ENCODE results near the gene FGF3. TPM values are rescaled to one million over a fixed set of nuclear protein-coding genes. Genes with fewer than 3 reads are reported as not detected.

FGF3 gene
- total RNA-seq, 1 donor from 2014 or later, result not detected

DNA sequence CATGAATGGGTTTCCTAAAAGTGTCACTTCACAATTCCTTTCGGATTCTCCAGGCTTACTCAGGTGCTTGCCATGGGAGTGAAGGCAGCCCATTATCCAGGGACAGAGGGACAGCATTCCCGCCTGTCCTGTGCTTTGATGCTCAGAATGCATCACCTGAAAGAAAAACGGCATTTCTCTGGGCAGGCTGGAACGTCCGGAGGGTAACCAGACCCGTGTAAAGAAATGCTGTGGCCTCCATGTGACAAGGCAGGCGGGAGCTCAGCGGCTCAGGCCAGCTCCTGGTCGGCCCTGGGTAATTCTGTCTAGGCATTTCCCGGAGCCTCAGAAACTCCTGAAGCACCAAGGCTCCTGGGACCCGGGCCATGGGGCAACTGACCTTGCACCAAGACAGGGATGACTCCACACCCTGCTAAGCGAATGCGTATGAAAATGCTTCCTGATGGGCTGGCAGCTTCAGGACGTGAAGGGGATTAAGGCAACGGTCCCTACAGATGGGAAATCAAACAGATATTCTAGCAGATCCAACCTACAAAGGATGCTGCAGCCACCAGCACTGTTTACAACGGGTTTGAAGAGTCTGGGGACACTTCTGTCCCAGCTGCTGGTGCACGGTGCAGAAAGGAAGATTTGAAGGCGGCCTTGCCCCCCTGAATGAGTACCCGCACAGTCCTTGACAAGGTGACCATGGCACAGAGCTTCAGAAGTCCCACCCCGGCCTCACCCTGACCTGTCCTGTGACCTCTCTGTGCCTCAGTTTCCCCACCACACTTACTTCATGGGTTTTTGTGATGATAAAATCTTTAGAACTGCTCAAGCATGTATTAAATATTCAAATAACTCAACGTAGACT lies 13.6 kb upstream of the FGF3 start:
- H3K9me3 ChIP-seq (ENCODE audit: insufficient read depth, low read depth, low read length), result no peaks in the 10 kb centered on the region
- H3K4me3 ChIP-seq (ENCODE audit: insufficient read depth, low read depth, low read length), result no peak overlapping the region
- H4K20me1 ChIP-seq (ENCODE audit: insufficient read depth, low read length), result no peaks in the 10 kb centered on the region
- no peaks in the 10 kb centered on the region for H3K36me3 ChIP-seq (ENCODE audit: insufficient read depth, low read length)
- H3K27ac Mint-ChIP-seq (ENCODE audit: unreplicated experiment), result no peak overlapping the region
- H3K4me1 Mint-ChIP-seq (ENCODE audit: low read depth, unreplicated experiment), result no peaks in the 10 kb centered on the region
- H3K4me3 Mint-ChIP-seq (ENCODE audit: unreplicated experiment), result no peak overlapping the region
- TF ChIP-seq CTCF (IDR thresholded peaks at IDR 0.05; ENCODE audit: insufficient read depth, low read depth, low read length) (no peak), EZH2 (IDR thresholded peaks at IDR 0.05; ENCODE audit: insufficient read depth, low read length) (no peak)
- no peak overlapping the region for H3K27ac ChIP-seq (ENCODE audit: low read depth, low read length)
- H3K4me2 ChIP-seq (ENCODE audit: low read length), result no peak overlapping the region
- FAIRE-seq, result no peak
- peaks cover 53% of the 10 kb centered on the region for H3K27me3 Mint-ChIP-seq (ENCODE audit: low read depth, unreplicated experiment)
- H3K9ac ChIP-seq (ENCODE audit: low read length), result no peak overlapping the region
- no peak overlapping the region for H2AFZ ChIP-seq (ENCODE audit: low read depth, low read length)
- no peaks in the 10 kb centered on the region for H3K9me3 Mint-ChIP-seq (ENCODE audit: unreplicated experiment)
- H3K27me3 ChIP-seq (ENCODE audit: insufficient read depth, low read length), result peaks cover 10% of the 10 kb centered on the region
- no peaks in the 10 kb centered on the region for H3K4me1 ChIP-seq (ENCODE audit: insufficient read depth, low read length)
- no peaks in the 10 kb centered on the region for H3K79me2 ChIP-seq (ENCODE audit: insufficient read depth, low read length)
- no peak for DNase-seq (ENCODE audit: low read depth)
- peaks cover 2% of the 10 kb centered on the region for H3K36me3 Mint-ChIP-seq (ENCODE audit: low read depth, unreplicated experiment)

DNA sequence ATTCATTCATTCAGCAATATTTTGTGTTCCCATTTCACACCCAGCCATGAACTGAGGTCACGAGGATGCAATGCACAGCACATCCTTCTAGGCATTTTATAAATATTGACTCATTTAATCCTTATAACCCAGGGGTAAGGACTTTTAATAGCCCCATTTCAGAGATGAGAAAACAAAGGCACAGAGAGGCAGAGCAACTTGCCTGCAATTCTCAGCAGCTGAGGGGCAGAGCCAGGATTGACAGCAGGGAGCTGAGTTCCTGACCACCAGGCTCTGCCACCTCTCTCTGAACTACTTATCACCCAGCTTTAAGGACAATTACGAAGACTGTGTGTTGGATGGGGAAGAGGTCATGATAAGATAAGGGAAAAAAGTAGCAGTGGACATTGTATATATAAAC lies 12.8 kb upstream of the FGF3 start:
- DNase-seq (ENCODE audit: low read depth), result no peak
- no peaks in the 10 kb centered on the region for H3K9me3 ChIP-seq (ENCODE audit: insufficient read depth, low read depth, low read length)
- Mint-ChIP-seq H3K4me3 (ENCODE audit: unreplicated experiment) (no peak overlapping the region), H3K27ac (ENCODE audit: unreplicated experiment) (no peak overlapping the region), H3K36me3 (ENCODE audit: low read depth, unreplicated experiment) (peaks cover 2% of the 10 kb centered on the region), H3K4me1 (ENCODE audit: low read depth, unreplicated experiment) (no peaks in the 10 kb centered on the region), H3K9me3 (ENCODE audit: unreplicated experiment) (no peaks in the 10 kb centered on the region), H3K27me3 (ENCODE audit: low read depth, unreplicated experiment) (peaks cover 56% of the 10 kb centered on the region)
- no peaks in the 10 kb centered on the region for H3K36me3 ChIP-seq (ENCODE audit: insufficient read depth, low read length)
- TF ChIP-seq CTCF (IDR thresholded peaks at IDR 0.05; ENCODE audit: insufficient read depth, low read depth, low read length) (no peak), EZH2 (IDR thresholded peaks at IDR 0.05; ENCODE audit: insufficient read depth, low read length) (no peak)
- H3K4me1 ChIP-seq (ENCODE audit: insufficient read depth, low read length), result no peaks in the 10 kb centered on the region
- no peak overlapping the region for H3K9ac ChIP-seq (ENCODE audit: low read length)
- FAIRE-seq, result no peak
- H3K4me2 ChIP-seq (ENCODE audit: low read length), result no peak overlapping the region
- no peaks in the 10 kb centered on the region for H3K79me2 ChIP-seq (ENCODE audit: insufficient read depth, low read length)
- H4K20me1 ChIP-seq (ENCODE audit: insufficient read depth, low read length), result no peaks in the 10 kb centered on the region
- no peak overlapping the region for H3K4me3 ChIP-seq (ENCODE audit: insufficient read depth, low read depth, low read length)
- no peak overlapping the region for H3K27ac ChIP-seq (ENCODE audit: low read depth, low read length)
- no peak overlapping the region for H2AFZ ChIP-seq (ENCODE audit: low read depth, low read length)
- H3K27me3 ChIP-seq (ENCODE audit: insufficient read depth, low read length), result peaks cover 10% of the 10 kb centered on the region

DNA sequence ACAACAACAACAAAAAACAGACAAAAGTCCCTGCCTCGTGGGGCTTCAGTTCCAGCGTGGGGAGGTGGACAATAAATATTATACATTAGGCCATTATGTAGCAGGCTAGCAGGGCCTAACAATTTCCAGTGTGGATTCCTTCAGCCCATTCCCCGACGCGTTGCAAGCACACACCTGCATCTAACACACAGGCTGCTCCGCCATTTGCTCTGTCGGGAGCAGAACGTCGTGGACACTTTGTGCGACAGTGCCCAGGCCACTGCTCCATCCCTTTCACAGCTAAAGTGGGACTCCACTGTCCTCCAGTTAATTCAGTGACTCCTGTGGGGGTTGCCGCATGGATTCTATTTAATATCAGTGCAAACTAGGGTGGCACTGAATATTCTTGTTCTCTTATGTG lies 10.9 kb upstream of the FGF3 start:
- Mint-ChIP-seq H3K4me1 (ENCODE audit: low read depth, unreplicated experiment) (no peaks in the 10 kb centered on the region), H3K4me3 (ENCODE audit: unreplicated experiment) (no peak overlapping the region), H3K27ac (ENCODE audit: unreplicated experiment) (no peak overlapping the region), H3K36me3 (ENCODE audit: low read depth, unreplicated experiment) (peaks cover 2% of the 10 kb centered on the region), H3K9me3 (ENCODE audit: unreplicated experiment) (no peaks in the 10 kb centered on the region), H3K27me3 (ENCODE audit: low read depth, unreplicated experiment) (peaks cover 55% of the 10 kb centered on the region)
- Histone ChIP-seq H2AFZ (ENCODE audit: low read depth, low read length) (no peak overlapping the region), H3K4me3 (ENCODE audit: insufficient read depth, low read depth, low read length) (no peak overlapping the region), H3K79me2 (ENCODE audit: insufficient read depth, low read length) (no peaks in the 10 kb centered on the region), H3K27me3 (ENCODE audit: insufficient read depth, low read length) (peaks cover 12% of the 10 kb centered on the region), H4K20me1 (ENCODE audit: insufficient read depth, low read length) (no peaks in the 10 kb centered on the region), H3K36me3 (ENCODE audit: insufficient read depth, low read length) (no peaks in the 10 kb centered on the region), H3K9me3 (ENCODE audit: insufficient read depth, low read depth, low read length) (no peaks in the 10 kb centered on the region), H3K9ac (ENCODE audit: low read length) (no peak overlapping the region), H3K4me2 (ENCODE audit: low read length) (no peak overlapping the region), H3K27ac (ENCODE audit: low read depth, low read length) (no peak overlapping the region), H3K4me1 (ENCODE audit: insufficient read depth, low read length) (no peaks in the 10 kb centered on the region)
- DNase-seq (ENCODE audit: low read depth) (no peak), FAIRE-seq (no peak)
- no peak for TF ChIP-seq CTCF (IDR thresholded peaks at IDR 0.05; ENCODE audit: insufficient read depth, low read depth, low read length)
- TF ChIP-seq EZH2 (IDR thresholded peaks at IDR 0.05; ENCODE audit: insufficient read depth, low read length), result no peak

Measured in astrocyte (in vitro differentiated cells and primary cell).